Endothelial cell of coronary artery (primary cell): ENCODE data around the gene ZNF860. TPM values are rescaled to one million over a fixed set of nuclear protein-coding genes. Genes with fewer than 3 reads are reported as not detected.

Source experiments
- total RNA-seq: library from RNA; depleted of rRNA; stranded (reverse); fragments of >200 nt; gene quantifications from 2 replicates; pipeline ENCODE4 v1.2.3, GENCODE V29; 2014

The ZNF860 gene
- total RNA-seq = 0.56 and 0.90 TPM in 2 replicates

GRCh38 chr3:31981206-31982181, at the start of gene ZNF860, which contains the start of gene OSBPL10:
ZNF860 (plus strand) TSS chr3:31981750; CDS start chr3:31989080, 7,330 bp downstream.
OSBPL10 (minus strand) TSS chr3:31981262; CDS start chr3:31981179, 83 bp downstream.

Other genes starting within 250 kb of the ZNF860 start
- 14.2 and 14.7 TPM in 2 replicates for gene OSBPL10, start 488 bp upstream of the ZNF860 start, total RNA-seq
- gene GPD1L, start 124.9 kb downstream of the ZNF860 start, total RNA-seq = 14.4 and 18.4 TPM in 2 replicates